Esophagus (tissue), 2 donors: Measurements from ENCODE around the gene EGLN1. TPM values are rescaled to one million over a fixed set of nuclear protein-coding genes. Genes with fewer than 3 reads are reported as not detected.
A peak's percentile ranks its signal among the peaks of the same experiment; 100 is the strongest.
"Not testable (repeated sequence)": the region's sequence is repeated elsewhere in the genome, so short reads cannot be mapped to it uniquely, and the experiment has no call there.

Experiments used
- H3K27ac ChIP-seq, 2 donors: one replicate each; pipeline ENCODE4 v1.5.1; 2013; ENCODE audit warnings: low read depth in 2 of 2, mild to moderate bottlenecking in 2 of 2, inconsistent platforms in 1 of 2, low read length in 1 of 2, moderate library complexity in 1 of 2
- H3K27me3 ChIP-seq, 2 donors: one replicate each; pipeline ENCODE4 v1.6.1; 2013; ENCODE audit warnings: low read length in 2 of 2, control low read depth in 1 of 2, mild to moderate bottlenecking in 1 of 2; ENCODE audit not compliant: insufficient read depth in 2 of 2, control insufficient read depth in 1 of 2
- H3K36me3 ChIP-seq, 2 donors: one replicate each; pipeline ENCODE4 v1.6.1; 2013; ENCODE audit warnings: low read length in 1 of 2; ENCODE audit not compliant: control insufficient read depth in 2 of 2, insufficient read depth in 2 of 2
- H3K4me1 ChIP-seq, 2 donors: one replicate each; pipeline ENCODE4 v1.6.1; 2013; ENCODE audit warnings: low read length in 1 of 2; ENCODE audit not compliant: control insufficient read depth in 2 of 2, insufficient read depth in 2 of 2
- H3K4me3 ChIP-seq, 2 donors: one replicate each; pipeline ENCODE4 v1.5.1; 2013; ENCODE audit warnings: low read length in 2 of 2, mild to moderate bottlenecking in 2 of 2, low read depth in 1 of 2, moderate library complexity in 1 of 2
- H3K9me3 ChIP-seq, 2 donors: one replicate each; pipeline ENCODE4 v1.6.1; 2013; ENCODE audit warnings: mild to moderate bottlenecking in 2 of 2, low read depth in 1 of 2, low read length in 1 of 2, moderate library complexity in 1 of 2; ENCODE audit not compliant: control insufficient read depth in 2 of 2, insufficient read depth in 1 of 2
- WGBS, 2 donors: extraction: QIAGEN DNeasy Blood & Tissue Kit; methylation state at CpG; one replicate each; pipeline ENCODE4 v1.1.7; 2013; 5-methylcytosine and 5-hydroxymethylcytosine counted together
- polyA plus RNA-seq, 2 donors: library from polyadenylated mRNA; stranded (reverse); fragments of 200-250 nt; gene quantifications; one replicate each; pipeline ENCODE4 v1.2.3, GENCODE V29; 2013
- donor health status: healthy with polysubstance abuse.
- donor health status: Bipolar disorder and iron deficiency.

Gene EGLN1
- polyA plus RNA-seq, 2 donors: 8.7 to 12.5 TPM

- 71 to 73% methylated on average over 3 of the region's 3 CpGs for WGBS, 2 donors
- H3K27me3 ChIP-seq: no peaks in the 10 kb centered on the region
- no peaks in the 10 kb centered on the region for H3K9me3 ChIP-seq
- no peaks in the 10 kb centered on the region for H3K4me1 ChIP-seq
- peaks cover 0 to 3% of the 10 kb centered on the region in 2 donors for H3K36me3 ChIP-seq
- no peak overlapping the region for H3K4me3 ChIP-seq
- H3K27ac ChIP-seq: no peak overlapping the region
Measured at GRCh38 chr1:231355171-231355570, 66.9 kb downstream of the EGLN1 start.

- Histone ChIP-seq H3K27me3 (no peaks in the 10 kb centered on the region), H3K36me3 (peaks cover 0 to 3% of the 10 kb centered on the region in 2 donors), H3K4me3 (no peak overlapping the region), H3K27ac (no peak overlapping the region), H3K9me3 (no peaks in the 10 kb centered on the region), H3K4me1 (no peaks in the 10 kb centered on the region)
- WGBS, 2 donors: 73 to 83% methylated on average over 5 of the region's 5 CpGs
Measured at GRCh38 chr1:231354330-231355020, 67.6 kb downstream of the EGLN1 start.

GRCh38 chr1:231353086-231353485 lies 69.0 kb downstream of the EGLN1 start:
- Histone ChIP-seq H3K4me3 (no peak overlapping the region), H3K27me3 (no peaks in the 10 kb centered on the region), H3K9me3 (no peaks in the 10 kb centered on the region), H3K4me1 (no peaks in the 10 kb centered on the region), H3K36me3 (peaks cover 0 to 3% of the 10 kb centered on the region in 2 donors), H3K27ac (no peak overlapping the region)
- WGBS, 2 donors: 59 to 70% methylated on average over 2 of the region's 2 CpGs

- no peaks in the 10 kb centered on the region for H3K9me3 ChIP-seq
- H3K36me3 ChIP-seq: peaks cover 0 to 3% of the 10 kb centered on the region in 2 donors
- no peaks in the 10 kb centered on the region for H3K27me3 ChIP-seq
- H3K27ac ChIP-seq: no peak overlapping the region
- no peak overlapping the region for H3K4me3 ChIP-seq
- 58 to 67% methylated on average over 2 of the region's 2 CpGs for WGBS, 2 donors
- H3K4me1 ChIP-seq: no peaks in the 10 kb centered on the region
Measured at GRCh38 chr1:231351816-231352215, 70.3 kb downstream of the EGLN1 start.

GRCh38 chr1:231348856-231349255 lies 73.2 kb downstream of the EGLN1 start:
- not testable (repeated sequence) for H3K27ac ChIP-seq, H3K4me1 ChIP-seq, H3K9me3 ChIP-seq, H3K27me3 ChIP-seq, H3K4me3 ChIP-seq, H3K36me3 ChIP-seq
- 97% methylated on average over 1 of the region's 1 CpG for WGBS, 2 donors

GRCh38 chr1:231348442-231348841 lies 73.6 kb downstream of the EGLN1 start:
- Histone ChIP-seq H3K27ac (no peak overlapping the region), H3K4me3 (no peak overlapping the region), H3K36me3 (peaks cover 0 to 6% of the 10 kb centered on the region in 2 donors), H3K27me3 (no peaks in the 10 kb centered on the region), H3K9me3 (no peaks in the 10 kb centered on the region), H3K4me1 (no peaks in the 10 kb centered on the region)
- 92 to 95% methylated on average over 4 of the region's 4 CpGs for WGBS, 2 donors

- Histone ChIP-seq H3K36me3 (peaks cover 0 to 7% of the 10 kb centered on the region in 2 donors), H3K27me3 (no peaks in the 10 kb centered on the region)
- 94 to 97% methylated on average over 4 of the region's 4 CpGs for WGBS, 2 donors
Measured at GRCh38 chr1:231347961-231348360, 74.1 kb downstream of the EGLN1 start.

GRCh38 chr1:231340328-231341013 lies 81.6 kb downstream of the EGLN1 start:
- Histone ChIP-seq H3K9me3 (no peaks in the 10 kb centered on the region), H3K27me3 (no peaks in the 10 kb centered on the region), H3K36me3 (peaks cover 0 to 7% of the 10 kb centered on the region in 2 donors), H3K27ac (no peak overlapping the region), H3K4me1 (peaks cover 11 to 18% of the 10 kb centered on the region in 2 donors), H3K4me3 (peak overlapping the region in 1 of 2 donors; percentile 84)
- WGBS, 2 donors: 55 to 74% methylated on average over 6 of the region's 6 CpGs

More at GRCh38 chr1:231347961-231348360, 74.1 kb downstream of the EGLN1 start:
- H3K9me3 ChIP-seq: no peaks in the 10 kb centered on the region
- no peak overlapping the region for H3K4me3 ChIP-seq
- H3K4me1 ChIP-seq: no peaks in the 10 kb centered on the region
- no peak overlapping the region for H3K27ac ChIP-seq

GRCh38 chr1:231338270-231339128 lies 83.6 kb downstream of the EGLN1 start, which contains the start of gene SPRTN:
Gene SPRTN (plus strand): TSS chr1:231338293. CDS start chr1:231338384, 91 bp downstream.
- WGBS, 2 donors: 0 to 1% methylated on average over 43 of the region's 43 CpGs
- Histone ChIP-seq H3K9me3 (no peaks in the 10 kb centered on the region), H3K27ac (peak within 1 kb of the TSS; percentile 94 to 100), H3K36me3 (peaks cover 0 to 5% of the 10 kb centered on the region in 2 donors), H3K4me1 (peaks cover 11 to 20% of the 10 kb centered on the region in 2 donors), H3K4me3 (peak within 1 kb of the TSS; percentile 79 to 84), H3K27me3 (no peaks in the 10 kb centered on the region)
